Measurements from ENCODE around the gene REM2.

REM2 gene

GRCh38 chr14:22875748-22876319 is 7.2 kb upstream of the REM2 start:
- Mint-ChIP-seq H3K9me3 (no peaks in the 10 kb centered on the region), H3K4me3 (no peak overlapping the region), H3K27me3 (no peaks in the 10 kb centered on the region), H3K4me1 (peaks cover 14% of the 10 kb centered on the region), H3K36me3 (peaks cover 20% of the 10 kb centered on the region), H3K27ac (no peak overlapping the region)
- ATAC-seq (ENCODE audit: low read depth) (no peak), DNase-seq (ENCODE audit: low spot score in 2 of 2) (no peak)

GRCh38 chr14:22877000-22877501 is 6.0 kb upstream of the REM2 start:
- DNase-seq (ENCODE audit: low spot score in 2 of 2) (no peak), ATAC-seq (ENCODE audit: low read depth) (no peak)
- H3K36me3 Mint-ChIP-seq, result peaks cover 20% of the 10 kb centered on the region
- H3K27ac Mint-ChIP-seq, result no peak overlapping the region
- H3K9me3 Mint-ChIP-seq, result no peaks in the 10 kb centered on the region
- H3K4me1 Mint-ChIP-seq, result peaks cover 16% of the 10 kb centered on the region
- no peaks in the 10 kb centered on the region for H3K27me3 Mint-ChIP-seq
- no peak overlapping the region for H3K4me3 Mint-ChIP-seq

GRCh38 chr14:22878271-22879246 is 4.5 kb upstream of the REM2 start:
- Mint-ChIP-seq H3K4me3 (no peak overlapping the region), H3K9me3 (no peaks in the 10 kb centered on the region), H3K27ac (peak overlapping the region; percentile 11), H3K4me1 (peaks cover 18% of the 10 kb centered on the region), H3K36me3 (peaks cover 19% of the 10 kb centered on the region), H3K27me3 (no peaks in the 10 kb centered on the region)
- no peak for ATAC-seq (ENCODE audit: low read depth)
- DNase-seq (ENCODE audit: low spot score in 2 of 2), result no peak

GRCh38 chr14:22882064-22882463 is 958 bp upstream of the REM2 start:
- peak overlapping the region; percentile 19 for H3K27ac Mint-ChIP-seq
- no peak overlapping the region for H3K4me3 Mint-ChIP-seq
- no peak for DNase-seq (ENCODE audit: low spot score in 2 of 2)
- peaks cover 32% of the 10 kb centered on the region for H3K4me1 Mint-ChIP-seq
- no peak for ATAC-seq (ENCODE audit: low read depth)
- H3K27me3 Mint-ChIP-seq, result no peaks in the 10 kb centered on the region
- no peaks in the 10 kb centered on the region for H3K9me3 Mint-ChIP-seq
- peaks cover 16% of the 10 kb centered on the region for H3K36me3 Mint-ChIP-seq

- peaks cover 14% of the 10 kb centered on the region for H3K36me3 Mint-ChIP-seq
- no peak overlapping the region for H3K4me3 Mint-ChIP-seq
- H3K9me3 Mint-ChIP-seq, result no peaks in the 10 kb centered on the region
- peaks cover 35% of the 10 kb centered on the region for H3K4me1 Mint-ChIP-seq
- DNase-seq (ENCODE audit: low spot score in 2 of 2) (peak in 1 of 2 donors; percentile 36), ATAC-seq (ENCODE audit: low read depth) (peak; percentile 18)
- H3K27me3 Mint-ChIP-seq, result no peaks in the 10 kb centered on the region
- H3K27ac Mint-ChIP-seq, result no peak overlapping the region
These were observed 371 bp upstream of the REM2 start for GRCh38 chr14:22882529-22883172.

- Mint-ChIP-seq H3K4me1 (peaks cover 40% of the 10 kb centered on the region), H3K27ac (no peak overlapping the region), H3K9me3 (no peaks in the 10 kb centered on the region), H3K36me3 (peaks cover 3% of the 10 kb centered on the region), H3K27me3 (no peaks in the 10 kb centered on the region), H3K4me3 (no peak overlapping the region)
- ATAC-seq (ENCODE audit: low read depth) (no peak), DNase-seq (ENCODE audit: low spot score in 2 of 2) (no peak)
These were observed 1.2 kb downstream of the REM2 start for GRCh38 chr14:22884076-22884737.

GRCh38 chr14:22884738-22885523 is 1.9 kb downstream of the REM2 start:
- Mint-ChIP-seq H3K4me1 (peaks cover 42% of the 10 kb centered on the region), H3K9me3 (no peaks in the 10 kb centered on the region), H3K4me3 (peak overlapping the region; percentile 28), H3K27me3 (no peaks in the 10 kb centered on the region), H3K36me3 (no peaks in the 10 kb centered on the region), H3K27ac (no peak overlapping the region)
- no peak for ATAC-seq (ENCODE audit: low read depth)
- no peak for DNase-seq (ENCODE audit: low spot score in 2 of 2)

- no peaks in the 10 kb centered on the region for H3K9me3 Mint-ChIP-seq
- no peak for DNase-seq (ENCODE audit: low spot score in 2 of 2)
- no peak for ATAC-seq (ENCODE audit: low read depth)
- H3K4me1 Mint-ChIP-seq, result peaks cover 47% of the 10 kb centered on the region
- H3K27me3 Mint-ChIP-seq, result no peaks in the 10 kb centered on the region
- H3K36me3 Mint-ChIP-seq, result peaks cover 4% of the 10 kb centered on the region
- H3K27ac Mint-ChIP-seq, result peak overlapping the region; percentile 94
- peak overlapping the region; percentile 90 for H3K4me3 Mint-ChIP-seq
These were observed 3.0 kb downstream of the REM2 start for GRCh38 chr14:22885975-22886374.

GRCh38 chr14:22886500-22887259 is 3.7 kb downstream of the REM2 start:
- peaks cover 4% of the 10 kb centered on the region for H3K36me3 Mint-ChIP-seq
- peak overlapping the region; percentile 90 for H3K4me3 Mint-ChIP-seq
- peak overlapping the region; percentile 94 for H3K27ac Mint-ChIP-seq
- ATAC-seq (ENCODE audit: low read depth) (peak; percentile 63), DNase-seq (ENCODE audit: low spot score in 2 of 2) (peak; percentile 54 to 64)
- H3K9me3 Mint-ChIP-seq, result no peaks in the 10 kb centered on the region
- no peaks in the 10 kb centered on the region for H3K27me3 Mint-ChIP-seq
- H3K4me1 Mint-ChIP-seq, result peaks cover 46% of the 10 kb centered on the region

GRCh38 chr14:22887260-22887989 is 4.4 kb downstream of the REM2 start:
- peaks cover 41% of the 10 kb centered on the region for H3K4me1 Mint-ChIP-seq
- H3K27me3 Mint-ChIP-seq, result no peaks in the 10 kb centered on the region
- peaks cover 4% of the 10 kb centered on the region for H3K36me3 Mint-ChIP-seq
- DNase-seq (ENCODE audit: low spot score in 2 of 2) (peak; percentile 22 to 31), ATAC-seq (ENCODE audit: low read depth) (peak; percentile 25)
- no peaks in the 10 kb centered on the region for H3K9me3 Mint-ChIP-seq
- H3K4me3 Mint-ChIP-seq, result peak overlapping the region; percentile 90
- peak overlapping the region; percentile 94 for H3K27ac Mint-ChIP-seq

- peak; percentile 58 to 65 for DNase-seq (ENCODE audit: low spot score in 2 of 2)
These were observed 5.0 kb downstream of the REM2 start for GRCh38 chr14:22887990-22888378.

GRCh38 chr14:22888662-22889061 is 5.6 kb downstream of the REM2 start:
- ATAC-seq (ENCODE audit: low read depth) (peak; percentile 31), DNase-seq (ENCODE audit: low spot score in 2 of 2) (peak in 1 of 2 donors; percentile 9)
- Mint-ChIP-seq H3K27ac (peak overlapping the region; percentile 94), H3K9me3 (no peaks in the 10 kb centered on the region), H3K4me1 (peaks cover 35% of the 10 kb centered on the region), H3K36me3 (peaks cover 7% of the 10 kb centered on the region), H3K4me3 (peak overlapping the region; percentile 90), H3K27me3 (no peaks in the 10 kb centered on the region)

More at GRCh38 chr14:22887990-22888378, 5.0 kb downstream of the REM2 start:
- Mint-ChIP-seq H3K27me3 (no peaks in the 10 kb centered on the region), H3K9me3 (no peaks in the 10 kb centered on the region), H3K27ac (peak overlapping the region; percentile 94), H3K36me3 (peaks cover 4% of the 10 kb centered on the region), H3K4me1 (peaks cover 37% of the 10 kb centered on the region), H3K4me3 (peak overlapping the region; percentile 90)
- ATAC-seq (ENCODE audit: low read depth), result peak; percentile 61
